ENCODE data around the gene GRM8.

The GRM8 gene

DNA sequence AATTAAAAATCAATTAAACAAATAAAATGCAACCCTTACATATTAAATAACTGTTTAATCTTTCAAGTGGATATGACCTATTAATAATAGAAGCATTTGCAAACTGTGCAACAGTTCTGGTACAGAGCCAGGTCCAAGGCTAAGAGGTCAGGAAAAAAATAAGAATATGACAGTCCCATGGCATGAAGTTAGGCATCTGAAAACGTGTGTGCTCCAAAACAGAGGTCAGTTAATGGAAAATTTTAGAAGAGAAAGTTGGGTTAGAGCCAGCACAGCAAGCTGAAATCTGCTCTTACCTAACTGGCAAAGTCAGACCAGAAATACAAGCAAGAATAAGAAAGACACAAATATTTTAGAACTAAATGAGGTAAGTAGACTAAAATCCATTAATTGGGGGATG is 757.7 kb downstream of the GRM8 start:
- DNase-seq: no peak

GRCh38 chr7:126493801-126494200 is 758.9 kb downstream of the GRM8 start:
- no peak for DNase-seq

DNA sequence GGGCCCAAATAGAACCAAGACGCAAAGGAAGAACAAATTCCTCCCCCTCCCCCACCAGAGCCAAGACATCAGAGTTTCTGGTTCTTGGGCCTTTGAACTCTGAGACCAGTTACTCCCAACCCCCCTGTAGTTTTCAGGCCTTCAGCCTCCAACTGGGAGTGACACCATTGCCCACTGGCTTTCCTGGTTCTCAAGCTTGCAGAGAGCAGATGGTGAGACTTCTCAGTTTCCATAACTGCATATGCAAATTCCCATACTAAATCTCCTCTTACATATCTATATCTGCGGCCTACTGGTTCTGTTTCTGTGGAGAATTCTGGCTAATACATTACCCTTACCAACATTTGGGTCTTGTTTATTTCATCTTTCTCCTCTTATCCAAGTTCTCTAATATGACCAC is 762.9 kb downstream of the GRM8 start:
- no peak for DNase-seq

GRCh38 chr7:126487728-126488442 is 764.9 kb downstream of the GRM8 start:
- DNase-seq: no peak

GRCh38 chr7:126486806-126487205 is 765.9 kb downstream of the GRM8 start:
- DNase-seq: no peak

GRCh38 chr7:126485791-126486190 is 767.0 kb downstream of the GRM8 start:
- no peak for DNase-seq

- no peak for DNase-seq
Measured at GRCh38 chr7:126483972-126484371, 768.8 kb downstream of the GRM8 start.

DNA sequence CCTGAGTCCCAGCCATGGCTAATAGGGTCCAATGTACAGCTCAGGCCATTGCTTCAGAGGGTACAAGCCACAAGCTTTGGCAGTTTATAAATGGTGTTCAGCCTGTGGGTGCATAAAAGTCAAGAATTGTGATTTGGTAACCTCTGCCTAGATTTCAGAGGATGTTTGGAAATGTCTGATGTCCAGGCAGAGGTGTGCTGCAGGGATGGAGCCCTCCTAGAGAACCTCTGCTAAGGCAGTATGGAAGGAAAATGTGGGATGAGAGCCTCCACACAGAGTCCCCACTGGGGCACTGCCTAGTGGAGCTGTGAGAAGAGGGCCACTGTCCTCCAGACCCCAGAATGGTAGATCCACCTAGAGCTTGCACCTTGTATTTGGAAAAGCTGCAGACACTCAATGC is 779.9 kb downstream of the GRM8 start:
- no peak for DNase-seq

DNA sequence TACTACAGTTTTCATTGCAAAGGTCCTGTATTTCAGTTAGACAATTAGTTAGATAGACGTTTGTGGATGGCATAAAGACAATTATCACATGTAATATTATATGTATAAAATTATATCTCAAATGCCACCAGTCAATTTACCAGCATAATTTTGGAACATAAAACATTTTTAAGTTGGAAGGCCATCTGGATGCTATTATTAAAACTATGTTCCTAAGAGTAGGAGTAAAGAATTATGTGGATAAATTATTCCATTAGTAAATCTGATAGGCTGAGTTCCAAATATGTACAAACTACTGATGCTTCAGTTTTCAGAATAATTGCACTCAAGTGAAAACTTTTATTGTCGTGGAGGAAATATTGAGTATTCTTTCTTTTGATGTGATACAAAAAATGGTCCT is 790.3 kb downstream of the GRM8 start:
- DNase-seq: no peak

GRCh38 chr7:126460664-126461063 is 792.1 kb downstream of the GRM8 start:
- DNase-seq: no peak

DNA sequence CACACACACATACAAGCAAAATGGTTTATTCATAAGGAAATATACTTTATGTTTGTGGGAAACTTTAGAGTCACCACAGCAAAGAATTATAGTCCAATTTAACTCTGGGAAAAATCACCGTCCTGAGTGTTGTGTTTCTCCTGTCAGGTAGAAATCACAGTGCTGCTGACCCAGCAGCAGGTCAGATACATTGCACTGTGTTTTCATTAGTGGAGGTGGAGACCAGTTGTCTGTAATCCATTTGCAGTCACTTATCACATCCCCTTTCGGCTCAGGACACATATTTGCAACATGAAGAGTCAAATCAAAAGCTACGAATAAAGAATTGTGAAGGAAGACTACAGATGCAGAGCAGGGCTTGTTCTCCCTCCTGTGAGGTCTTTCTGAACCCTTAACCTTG is 799.6 kb downstream of the GRM8 start:
- no peak for DNase-seq

GRCh38 chr7:126450269-126450671 is 802.5 kb downstream of the GRM8 start:
- DNase-seq: no peak

DNA sequence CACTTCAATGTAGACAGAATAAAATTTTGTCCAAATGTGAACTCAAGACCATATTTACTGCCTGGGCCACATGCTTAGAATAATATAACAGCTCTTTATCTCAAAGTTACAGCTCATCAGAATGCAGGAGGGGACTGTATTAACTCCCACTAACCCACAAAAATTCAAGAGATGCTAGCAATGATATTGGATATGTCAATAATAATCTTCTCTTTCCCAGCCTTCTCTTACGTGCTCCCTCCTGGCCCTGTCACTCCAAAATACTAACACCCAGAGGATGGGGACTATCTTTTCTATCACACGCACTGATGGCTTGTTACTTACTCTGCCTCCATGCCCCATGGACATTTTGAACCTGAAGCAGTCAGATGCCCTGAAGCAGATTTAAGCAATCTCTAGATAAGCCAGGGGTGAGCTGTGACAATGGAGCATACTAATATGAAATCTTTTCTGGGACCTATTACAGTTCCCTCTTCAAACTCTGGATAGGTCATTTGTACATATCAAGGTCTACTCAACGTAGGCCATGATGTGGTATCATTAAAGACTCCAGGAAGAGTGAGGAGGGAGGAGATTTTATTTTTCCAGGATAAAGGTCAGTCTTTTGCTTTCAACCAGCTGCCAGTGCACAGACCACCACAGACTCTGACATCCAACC is 803.0 kb downstream of the GRM8 start:
- no peak for DNase-seq

GRCh38 chr7:126447984-126448383 is 804.8 kb downstream of the GRM8 start:
- no peak for DNase-seq

- DNase-seq: no peak
Measured at GRCh38 chr7:126445991-126446390, 806.8 kb downstream of the GRM8 start.

DNA sequence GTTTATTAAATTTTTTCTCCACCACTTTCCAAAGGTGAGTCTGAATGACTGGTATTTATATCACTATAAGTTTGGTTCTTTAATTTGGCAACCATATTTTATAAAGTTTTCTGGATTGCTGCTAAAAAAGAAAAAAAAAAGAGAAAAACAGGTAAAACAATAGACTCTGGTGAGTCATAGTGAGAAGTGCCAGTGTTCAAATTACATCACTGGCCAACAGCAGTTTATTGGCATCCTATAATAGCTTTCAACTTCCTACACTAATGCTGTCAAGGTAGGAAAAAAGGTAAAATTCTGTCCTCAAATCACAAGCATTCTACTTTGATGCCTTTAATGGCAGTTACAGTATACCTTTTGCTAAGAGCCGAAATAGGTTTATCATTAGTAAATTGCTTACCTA is 808.8 kb downstream of the GRM8 start:
- no peak for DNase-seq

DNA sequence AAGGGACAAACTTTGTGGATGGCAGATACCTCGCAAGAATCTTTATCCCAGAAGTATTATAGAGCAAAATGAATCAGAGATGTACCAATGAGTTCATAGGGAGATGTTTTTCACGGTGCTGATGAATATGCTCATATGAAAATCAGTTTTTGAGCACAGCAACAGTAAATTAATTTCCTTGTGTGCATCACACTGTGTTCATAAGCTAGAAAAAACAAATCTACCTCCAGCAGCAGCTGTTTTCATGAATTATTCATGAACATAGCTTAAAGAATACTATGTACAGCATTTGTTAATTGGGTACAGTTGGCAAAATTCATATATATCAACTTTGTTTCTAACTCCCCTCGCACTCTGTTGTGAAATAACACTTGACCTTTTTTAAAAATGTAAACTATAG is 809.8 kb downstream of the GRM8 start:
- no peak for DNase-seq

DNA sequence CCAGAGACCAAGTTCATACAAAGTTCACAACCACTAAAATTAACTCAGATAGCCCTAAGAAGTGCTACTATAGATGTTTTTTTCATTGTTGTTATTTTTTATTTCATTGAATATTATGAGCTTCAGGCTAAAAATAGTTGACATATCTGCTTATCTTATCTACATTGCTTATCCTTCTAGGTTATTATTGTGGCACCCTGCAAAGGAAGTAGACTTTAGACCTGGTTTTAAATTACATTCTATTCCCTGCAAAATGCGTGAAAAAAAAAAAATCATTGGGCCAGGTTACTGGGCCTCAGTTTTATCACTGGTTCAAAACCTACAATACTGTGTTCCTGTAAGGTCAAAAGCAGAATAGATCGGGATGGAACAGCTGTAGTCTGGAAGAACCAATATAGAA is 811.0 kb downstream of the GRM8 start:
- no peak for DNase-seq

DNA sequence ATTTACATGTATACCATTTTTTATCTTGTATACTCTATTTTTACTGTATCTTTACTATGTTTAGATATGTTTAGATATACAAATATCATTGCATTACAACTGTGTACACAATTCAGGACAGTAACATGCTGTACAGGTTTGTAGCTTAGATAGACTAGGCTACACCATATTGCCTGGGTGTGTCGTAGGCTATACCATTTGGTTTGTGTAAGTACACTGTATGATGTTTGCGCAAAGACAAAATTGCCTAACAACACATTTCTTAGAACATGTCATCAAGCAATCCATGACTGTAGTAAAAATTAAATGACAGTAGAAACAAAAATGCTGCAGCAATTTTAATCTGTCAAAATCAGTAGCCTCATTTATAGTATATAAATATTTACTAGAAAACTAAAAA is 812.2 kb downstream of the GRM8 start:
- no peak for DNase-seq

DNA sequence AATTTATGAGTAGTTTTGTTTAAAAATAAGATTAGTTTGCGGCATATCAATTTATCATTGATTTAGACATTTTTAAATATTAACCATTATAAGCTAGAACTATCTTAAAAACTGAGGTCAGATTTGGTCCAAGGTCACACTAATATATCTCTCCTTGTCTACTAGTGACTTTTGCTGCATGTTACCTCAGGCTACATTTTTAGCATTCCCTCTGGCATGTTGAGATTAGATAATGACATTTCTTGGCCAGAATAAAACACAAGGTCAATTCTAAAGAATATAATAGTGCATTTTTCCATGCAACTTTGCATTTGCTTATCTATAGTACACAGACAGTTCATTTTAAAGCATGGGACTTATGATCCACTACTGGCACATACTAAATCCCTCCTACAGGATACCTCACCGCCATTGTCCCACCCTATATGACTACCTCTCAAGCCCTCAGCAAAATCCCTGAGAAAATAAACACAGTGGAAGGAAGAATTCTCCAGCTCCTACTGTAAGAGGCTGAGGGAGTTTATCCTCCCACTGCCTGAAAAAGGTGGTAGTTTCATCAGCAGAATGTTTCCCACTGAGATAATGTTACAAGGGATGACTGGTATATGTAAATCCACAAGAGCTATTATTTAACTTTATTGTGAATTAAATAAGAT is 816.4 kb downstream of the GRM8 start:
- DNase-seq: no peak

- DNase-seq: no peak
Measured at GRCh38 chr7:126426652-126427051, 826.1 kb downstream of the GRM8 start.

DNA sequence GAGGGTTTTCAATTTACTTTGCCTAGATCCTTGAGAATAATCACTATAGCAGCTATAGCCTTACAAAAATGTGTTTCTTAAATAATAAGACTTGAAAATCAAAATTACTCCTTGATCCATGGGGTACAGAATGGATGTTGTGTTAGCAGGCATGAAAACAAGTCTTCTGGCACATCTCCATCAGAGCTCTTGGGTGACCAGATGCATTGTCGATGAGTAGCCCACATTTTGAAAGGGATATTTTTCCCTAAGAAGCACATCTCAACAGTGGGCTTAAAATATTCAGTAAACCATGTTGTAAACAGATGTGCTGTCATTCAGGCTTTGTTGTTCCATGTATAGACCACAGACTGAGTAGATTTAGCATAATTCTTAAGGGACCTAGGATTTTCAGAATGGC is 827.8 kb downstream of the GRM8 start:
- DNase-seq: no peak

GRCh38 chr7:126419047-126419446 is 833.7 kb downstream of the GRM8 start:
- DNase-seq: no peak

- no peak for DNase-seq
Measured at GRCh38 chr7:126411821-126412383, 840.8 kb downstream of the GRM8 start.

All from stimulated activated CD4-positive, alpha-beta T cell treated with anti-CD3 and anti-CD28 coated beads, Interleukin-1b, Interleukin-23, amount 100 ng/mL, for 48 hours (primary cell).